Bone marrow (tissue), 2 donors: ENCODE measurements around the gene DCLK2.

Source experiments
- DNase-seq, 2 donors: peaks; one replicate each; lab custom pipeline; 2025; lab: John Stamatoyannopoulos, UW

The DCLK2 gene

DNA sequence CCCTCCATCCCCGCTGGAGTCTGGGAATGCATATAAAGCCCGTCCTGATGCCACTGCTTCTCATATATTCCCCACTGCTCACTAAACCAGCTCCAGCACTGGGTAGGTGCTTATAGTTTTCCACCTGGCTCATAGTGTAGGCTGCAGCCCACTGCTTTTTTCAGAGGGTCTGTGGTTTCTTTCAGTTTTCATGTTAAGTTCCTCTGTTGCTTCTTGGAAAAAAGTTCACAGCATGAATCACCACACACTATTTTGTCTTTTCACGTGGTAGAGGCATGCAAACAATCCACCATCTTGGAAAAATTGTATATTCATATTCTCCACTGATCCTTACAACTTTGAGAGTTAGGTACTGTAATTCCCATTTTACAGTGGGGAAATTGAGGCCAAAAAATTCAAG is 39.4 kb downstream of the DCLK2 start:
- no peak for DNase-seq

DNA sequence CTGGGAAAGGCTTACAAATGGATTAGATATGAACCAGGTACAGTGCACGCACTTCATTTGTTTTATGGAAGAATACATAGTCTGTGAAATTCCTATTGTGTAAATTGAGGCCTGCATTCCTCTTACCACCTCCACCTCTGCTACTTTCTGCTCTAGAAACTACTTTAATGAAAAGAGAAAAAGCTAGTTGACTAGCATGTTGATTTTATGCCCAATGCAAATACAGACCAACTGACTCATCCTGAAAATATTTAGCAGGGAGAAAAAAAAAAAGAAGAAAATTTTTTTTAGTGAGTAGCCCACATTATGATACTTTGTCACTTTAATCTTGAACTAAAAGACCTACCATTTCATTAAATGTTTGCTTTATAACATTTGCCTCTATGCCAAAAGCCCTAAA is 41.2 kb downstream of the DCLK2 start:
- DNase-seq, result no peak

DNA sequence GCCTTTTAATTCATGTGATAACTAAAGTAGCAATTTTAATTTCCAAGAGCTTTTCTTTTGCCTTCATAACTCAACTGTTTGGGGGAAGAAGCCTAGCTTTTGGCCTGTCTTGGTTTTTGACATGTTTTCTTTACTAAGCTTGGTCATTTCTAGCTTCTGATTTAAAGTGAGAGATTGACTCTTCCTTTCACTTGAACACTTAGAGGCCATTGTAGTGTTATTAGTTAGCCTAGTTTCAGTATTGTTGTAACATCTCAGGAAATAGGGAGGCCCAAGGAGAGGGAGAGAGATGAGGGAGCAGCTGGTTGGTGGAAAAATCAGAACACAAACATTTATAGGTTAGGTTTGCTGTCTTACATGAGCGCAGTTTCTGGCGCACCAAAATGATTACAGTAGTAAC is 44.8 kb downstream of the DCLK2 start:
- no peak for DNase-seq

DNA sequence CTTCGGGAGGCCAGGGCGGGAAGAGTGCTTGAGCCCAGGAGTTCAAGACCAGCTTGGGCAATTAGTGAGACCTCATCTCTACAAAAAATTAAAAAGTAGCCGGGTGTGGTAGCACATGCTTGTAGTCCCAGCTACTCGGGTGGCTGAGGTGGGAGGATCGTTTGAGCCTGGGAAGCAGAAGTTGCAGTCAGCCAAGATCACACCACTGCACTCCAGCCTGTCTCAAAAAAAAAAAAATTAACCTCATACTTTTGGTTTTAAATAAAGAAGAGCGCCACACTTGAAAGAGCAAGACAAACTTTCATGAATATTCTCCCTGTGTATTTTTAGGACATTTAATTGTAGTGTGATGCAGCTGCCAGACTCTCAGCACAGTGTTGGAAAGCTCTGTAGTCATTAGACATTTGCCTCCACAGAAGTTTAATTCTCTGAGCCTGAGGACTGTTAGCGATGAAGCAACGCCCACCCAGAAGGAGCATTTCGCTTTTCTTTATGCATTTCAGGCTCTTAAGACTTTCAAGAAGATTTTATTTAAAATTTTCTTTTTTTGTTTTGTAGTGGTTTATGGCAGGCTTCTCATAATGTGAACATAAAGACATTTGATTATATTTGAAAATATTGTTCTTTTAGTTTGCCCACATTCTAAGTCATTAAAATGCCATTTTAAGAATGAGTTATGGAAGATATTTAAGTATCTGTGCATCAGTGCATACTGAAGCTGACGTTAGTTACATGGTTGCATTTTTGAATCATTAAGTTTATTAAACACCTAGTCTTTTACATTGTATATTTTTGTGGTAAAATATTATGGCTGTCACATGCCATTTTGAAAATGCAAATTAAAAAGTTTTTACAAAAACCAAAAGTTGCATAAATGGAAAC is 45.8 kb downstream of the DCLK2 start:
- no peak for DNase-seq

DNA sequence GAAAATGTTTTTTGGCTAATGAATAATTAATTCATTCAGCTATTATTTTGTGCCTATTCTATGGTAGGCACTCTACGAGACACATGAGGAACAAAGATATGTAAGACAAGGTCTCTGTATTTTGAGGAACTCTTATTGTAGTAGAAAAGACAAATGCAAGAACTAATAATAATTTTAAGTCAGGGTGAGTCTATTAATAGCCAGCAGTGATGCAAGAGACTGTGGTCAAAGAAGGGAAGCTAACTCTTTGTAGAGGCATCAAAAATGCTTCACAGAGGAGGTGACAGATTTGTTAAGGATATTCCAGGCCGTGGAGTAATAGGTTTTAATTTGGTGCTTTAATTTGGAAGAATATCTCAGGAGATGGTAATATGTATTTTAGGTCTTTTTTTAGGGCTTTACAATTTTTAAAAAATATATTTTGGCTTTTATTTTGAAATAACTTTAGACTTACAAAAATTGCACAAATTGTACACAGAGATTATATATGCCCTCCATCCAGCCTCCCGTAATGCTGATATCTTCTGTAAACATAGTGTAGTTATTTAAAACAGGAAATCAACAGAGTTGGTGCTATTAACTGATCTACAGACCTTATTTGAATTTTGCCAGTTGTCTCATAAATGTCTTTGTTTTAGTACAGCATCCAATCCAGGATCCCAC is 48.1 kb downstream of the DCLK2 start:
- DNase-seq, result no peak

DNA sequence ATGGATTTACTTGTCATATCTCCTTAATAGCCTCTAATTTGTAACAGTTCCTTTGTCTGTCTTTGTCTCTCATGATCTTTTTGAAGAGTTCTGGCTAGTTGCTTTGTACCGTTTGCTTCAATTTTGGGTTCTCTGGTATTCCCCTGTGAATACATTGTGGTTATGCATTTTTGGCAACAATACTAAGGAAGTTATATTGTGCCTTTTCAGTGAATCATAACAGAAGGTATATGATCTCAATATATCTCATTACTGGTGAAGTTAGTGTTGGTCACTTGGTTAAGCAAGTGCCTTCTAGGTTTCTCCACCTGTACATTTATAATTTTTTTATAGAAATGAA is 48.6 kb downstream of the DCLK2 start:
- no peak for DNase-seq

DNA sequence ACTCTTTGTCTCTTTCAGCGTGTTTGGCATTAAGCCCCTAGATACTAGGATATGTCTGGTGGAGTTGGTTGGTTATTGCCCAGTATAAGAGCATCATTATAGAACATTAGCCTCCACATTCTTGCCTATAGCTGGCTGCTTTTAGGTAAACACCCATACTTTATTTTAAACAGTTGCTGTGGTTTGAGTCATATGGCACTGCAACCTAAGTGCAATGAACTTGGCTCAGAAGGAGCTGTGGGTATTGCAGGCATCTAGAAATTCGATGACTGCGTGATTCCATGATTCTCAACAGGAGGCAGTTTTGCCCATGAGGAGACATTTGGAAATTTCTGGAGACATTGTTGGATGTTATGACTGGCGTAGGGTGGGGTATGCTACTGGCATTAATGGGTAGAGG is 49.5 kb downstream of the DCLK2 start:
- DNase-seq, result no peak

DNA sequence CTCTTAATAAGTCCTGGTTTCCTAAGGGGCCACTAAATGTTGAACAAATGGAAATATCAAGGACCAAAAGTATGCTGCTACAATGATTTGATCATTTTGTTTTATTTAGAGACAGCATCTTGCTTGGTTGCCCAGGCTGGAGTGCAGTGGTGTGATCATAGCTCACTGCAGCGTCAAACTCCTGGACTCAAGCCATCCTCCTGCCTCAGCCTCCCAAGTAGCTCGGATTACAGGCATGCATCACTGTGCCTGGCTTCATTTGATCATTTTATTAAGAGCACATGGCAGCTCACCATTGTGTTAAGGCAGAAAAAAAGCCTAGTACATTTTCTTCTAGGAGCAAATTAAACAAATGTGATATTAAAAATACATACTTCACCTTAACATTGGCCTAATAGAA is 52.7 kb downstream of the DCLK2 start:
- no peak for DNase-seq

DNA sequence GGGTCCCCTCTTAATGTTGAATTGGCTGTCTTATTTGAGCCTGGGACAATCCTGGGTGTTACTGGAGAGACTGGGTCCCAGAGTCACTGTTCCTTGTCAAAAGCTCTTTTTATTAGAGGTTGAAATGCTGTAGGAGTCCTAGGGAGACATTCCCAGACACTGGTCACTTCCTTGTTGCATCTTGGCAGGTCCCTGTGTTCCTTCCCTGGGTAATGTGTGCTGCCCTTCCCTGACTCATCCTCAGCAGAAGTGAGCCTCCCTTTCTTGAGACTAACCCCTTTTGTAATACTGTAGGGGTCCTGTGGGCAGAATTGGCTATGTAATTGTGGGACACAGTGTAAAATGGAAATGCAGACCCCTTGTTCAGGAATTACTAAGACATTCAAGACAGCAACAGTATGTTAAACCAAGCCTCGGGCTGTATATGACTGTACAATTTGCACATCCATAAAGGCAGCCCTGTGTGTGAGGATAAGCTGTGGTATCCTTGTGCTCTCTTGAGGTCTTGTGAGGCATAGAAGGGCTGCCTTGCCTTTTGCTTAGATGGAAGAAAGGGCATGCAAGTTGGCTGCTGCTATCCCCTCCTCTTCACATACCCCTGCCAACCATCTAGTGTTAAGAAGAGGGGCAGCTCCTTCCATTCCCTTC is 53.5 kb downstream of the DCLK2 start:
- no peak for DNase-seq

DNA sequence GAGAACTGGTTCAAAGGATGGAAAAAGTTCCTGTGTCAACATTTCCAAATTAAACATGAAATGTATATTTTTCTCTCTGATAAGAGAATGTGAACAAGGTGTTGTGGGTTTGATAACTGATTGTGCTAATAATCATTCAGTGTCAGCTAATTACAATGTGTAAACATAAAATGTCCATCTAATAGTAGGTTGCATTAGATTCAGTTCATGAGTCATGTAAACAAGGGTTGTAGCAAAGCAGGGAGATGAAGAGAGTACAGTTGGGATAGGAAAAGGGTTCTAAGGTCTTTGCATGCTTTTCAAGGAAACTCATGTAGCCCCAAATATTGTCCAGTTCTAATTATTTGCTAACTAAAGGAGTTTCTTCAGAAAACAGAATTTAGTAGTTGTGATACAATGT is 55.4 kb downstream of the DCLK2 start:
- DNase-seq, result no peak

DNA sequence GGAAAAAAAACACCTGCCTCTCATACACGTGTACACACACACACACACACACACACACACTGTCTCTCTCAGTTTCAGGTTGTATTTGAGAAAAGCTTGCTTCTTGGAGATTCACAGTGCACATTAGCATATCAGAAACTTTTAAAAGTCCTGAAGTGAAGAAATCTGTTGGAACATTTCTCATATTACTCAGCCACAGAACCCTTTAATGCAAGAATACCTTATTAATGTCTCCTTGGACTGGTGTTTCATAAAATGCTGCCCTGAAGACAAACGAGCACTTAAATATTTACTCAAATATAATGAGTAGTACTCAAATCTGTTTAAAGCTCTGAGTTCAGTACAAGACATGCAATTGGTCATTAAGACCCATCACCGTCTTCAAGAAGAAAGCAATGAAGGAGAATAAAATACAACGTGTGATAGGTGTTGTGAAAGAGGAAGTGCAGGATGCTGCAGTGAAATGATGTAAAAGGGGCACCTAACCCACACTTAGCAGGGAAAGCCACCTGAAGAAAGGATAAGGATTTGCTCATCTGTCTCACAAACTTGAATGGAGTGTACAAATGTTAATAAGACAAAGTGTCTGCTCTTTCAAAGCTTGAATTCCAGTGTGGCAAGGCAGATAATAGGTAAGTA is 57.0 kb downstream of the DCLK2 start:
- no peak for DNase-seq

DNA sequence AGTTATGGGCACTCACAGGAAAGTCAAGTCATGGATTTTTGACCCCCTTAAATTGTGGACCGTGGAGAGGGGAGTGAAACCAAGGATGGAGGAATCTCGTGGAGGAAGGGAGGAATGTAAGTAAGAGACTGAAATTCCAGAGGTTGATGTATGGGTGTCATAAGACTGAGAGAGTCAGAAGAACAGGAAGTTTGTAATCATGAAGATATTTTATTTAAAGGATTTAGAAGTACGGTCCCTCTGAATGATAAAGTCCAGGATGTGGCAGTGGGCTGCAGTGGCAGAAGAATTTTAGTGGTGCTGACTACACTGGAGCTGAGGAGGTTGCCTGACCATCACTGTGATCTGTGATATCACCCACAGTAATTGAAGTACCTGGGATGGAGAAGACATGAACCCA is 57.8 kb downstream of the DCLK2 start:
- DNase-seq, result no peak

DNA sequence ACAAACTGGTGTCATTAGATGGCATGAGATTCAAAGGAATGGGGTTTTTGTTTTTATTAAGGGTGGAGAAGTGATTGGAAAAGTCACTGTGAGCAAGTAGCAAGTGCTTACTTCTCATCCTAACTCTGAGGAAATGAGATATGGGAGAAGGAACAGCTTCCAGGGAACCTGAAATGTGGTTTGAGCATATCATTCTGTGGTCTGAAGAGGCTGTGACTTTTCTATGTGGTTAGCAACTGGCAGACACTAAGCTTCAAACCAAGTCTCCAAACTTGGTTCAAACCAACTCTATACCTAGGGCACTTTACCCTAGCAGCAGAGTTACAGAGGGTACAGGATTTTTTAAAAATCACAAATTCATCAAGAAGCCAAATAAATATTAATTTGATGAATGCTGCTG is 58.2 kb downstream of the DCLK2 start:
- DNase-seq, result no peak

DNA sequence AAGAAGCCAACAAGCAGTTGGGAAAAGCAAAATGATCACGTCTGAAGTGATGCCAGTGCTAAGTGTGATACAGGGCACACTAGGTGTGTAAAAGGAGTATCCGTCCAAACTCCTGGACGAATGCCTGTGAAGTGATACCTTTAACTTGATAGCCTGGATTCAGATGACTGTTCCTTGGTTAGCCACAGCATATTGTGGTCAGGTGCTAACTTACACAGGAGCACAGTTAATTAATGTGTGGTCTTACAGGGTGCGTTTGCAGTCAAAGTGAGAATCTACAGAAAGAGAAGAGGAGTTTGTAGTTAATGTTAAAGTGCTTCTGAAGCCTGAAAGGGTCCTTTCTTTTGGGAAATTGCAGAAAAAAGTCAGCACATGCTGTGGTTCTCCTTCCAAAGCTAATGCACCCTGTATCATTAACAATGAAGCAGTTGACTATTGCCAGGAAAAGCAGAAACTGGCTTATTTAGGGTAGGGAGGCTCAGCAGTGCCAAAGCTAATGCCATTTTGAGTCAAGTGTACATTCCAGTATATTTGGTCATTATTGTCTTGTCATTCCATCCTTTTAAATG is 61.1 kb downstream of the DCLK2 start:
- DNase-seq, result no peak

DNA sequence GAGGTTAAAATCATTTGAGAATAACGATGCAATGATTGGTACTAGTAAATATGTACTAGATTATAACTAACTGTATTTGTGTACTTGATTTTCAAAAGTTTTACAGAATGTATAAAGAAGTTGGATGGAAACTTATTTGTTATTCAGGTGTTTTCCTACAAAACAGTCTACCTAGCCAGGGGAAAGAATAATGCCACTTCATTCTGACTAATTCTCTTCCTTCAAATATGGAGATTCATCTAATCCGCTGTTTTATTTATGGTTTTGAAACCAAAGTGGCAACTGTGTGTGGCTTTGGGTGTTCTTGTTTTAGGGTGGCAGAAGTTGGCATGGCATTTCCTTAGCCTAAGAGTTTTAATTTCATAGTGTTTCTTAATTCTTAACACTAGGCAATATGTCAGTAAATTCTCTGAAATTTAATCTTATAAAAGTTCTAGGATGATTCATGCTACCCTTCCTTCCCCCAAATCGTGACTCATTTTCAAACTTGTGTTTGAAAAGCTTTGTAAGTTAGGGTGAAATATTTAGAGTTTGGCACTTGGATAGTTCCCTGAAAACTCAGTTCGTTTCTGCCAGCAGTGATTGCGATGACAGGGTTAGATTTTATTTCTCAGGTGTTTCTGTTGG is 62.6 kb downstream of the DCLK2 start:
- no peak for DNase-seq

DNA sequence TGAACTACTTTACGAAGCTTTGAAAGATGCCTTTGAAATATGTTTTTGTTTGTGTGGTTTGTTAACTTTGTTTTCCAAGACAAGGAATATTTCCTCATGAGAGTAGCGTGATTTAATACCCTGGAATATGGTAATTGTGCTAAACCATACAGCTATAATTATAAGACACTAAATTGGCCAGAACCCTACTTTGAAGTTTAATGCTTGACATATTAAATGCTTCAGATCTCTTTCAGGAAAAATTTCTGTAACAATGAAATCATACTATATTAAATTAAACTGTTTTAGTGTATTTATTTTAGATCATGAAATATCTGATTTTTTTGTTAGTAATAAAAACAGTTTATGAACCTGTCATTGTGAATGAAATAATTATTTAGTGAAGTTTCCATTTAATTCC is 63.5 kb downstream of the DCLK2 start:
- DNase-seq, result no peak

DNA sequence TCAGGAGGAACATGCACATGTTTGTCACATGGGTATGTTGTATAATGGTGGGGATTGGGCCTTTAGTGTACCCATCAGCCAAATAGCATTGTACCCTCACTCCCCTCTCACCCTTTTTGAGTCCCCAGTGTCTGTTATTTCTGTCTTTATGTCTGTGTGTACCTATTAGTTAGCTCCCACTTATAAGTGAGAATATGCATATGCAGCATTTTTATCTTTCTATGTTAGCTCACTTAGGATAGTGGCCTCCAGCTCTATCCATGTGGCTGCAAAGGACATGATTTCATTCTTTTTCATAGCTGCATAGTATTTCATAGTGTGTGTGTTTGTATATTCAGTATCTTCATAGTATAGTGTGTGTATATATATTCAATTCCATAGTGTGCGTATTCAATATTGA is 64.6 kb downstream of the DCLK2 start:
- DNase-seq, result no peak

DNA sequence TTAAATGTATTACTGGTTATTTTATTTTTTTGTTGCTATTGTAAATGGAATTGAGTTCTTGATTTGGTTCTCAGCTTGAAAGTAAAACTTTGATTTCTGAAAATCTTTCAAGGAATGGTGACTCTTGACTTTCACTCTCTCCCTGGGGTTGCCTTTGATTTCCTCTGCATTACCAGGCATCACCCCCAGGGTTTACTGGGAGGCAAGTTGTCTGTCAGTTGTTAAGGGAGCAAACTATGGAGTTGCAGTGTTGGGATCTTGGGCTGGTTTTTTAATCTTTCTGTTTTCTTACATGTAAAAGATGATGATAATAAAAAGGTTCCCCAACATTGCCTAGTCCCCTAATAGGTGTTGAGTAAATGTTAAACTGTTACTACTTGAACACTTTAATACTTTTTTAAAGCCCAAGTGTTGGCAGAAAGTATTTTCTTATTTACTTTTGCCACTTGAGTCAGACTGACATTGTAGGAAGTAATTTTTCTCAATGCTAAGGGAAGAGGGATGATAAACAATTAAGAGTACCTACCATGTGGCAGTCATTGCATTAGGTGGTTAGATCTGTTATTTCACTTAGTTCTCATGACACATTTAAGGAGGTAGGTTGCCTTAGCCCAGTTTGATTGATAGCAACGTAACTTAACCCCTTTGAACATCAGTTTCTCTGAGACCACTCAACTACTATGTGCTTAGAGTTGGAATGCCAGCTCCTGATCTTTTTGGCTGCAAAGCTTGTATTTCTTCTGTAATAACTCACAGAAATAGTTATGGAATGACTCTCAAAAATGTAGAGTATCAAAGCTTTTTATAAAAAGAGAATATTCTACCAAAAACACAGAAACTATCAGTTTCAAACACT is 67.1 kb downstream of the DCLK2 start:
- no peak for DNase-seq

DNA sequence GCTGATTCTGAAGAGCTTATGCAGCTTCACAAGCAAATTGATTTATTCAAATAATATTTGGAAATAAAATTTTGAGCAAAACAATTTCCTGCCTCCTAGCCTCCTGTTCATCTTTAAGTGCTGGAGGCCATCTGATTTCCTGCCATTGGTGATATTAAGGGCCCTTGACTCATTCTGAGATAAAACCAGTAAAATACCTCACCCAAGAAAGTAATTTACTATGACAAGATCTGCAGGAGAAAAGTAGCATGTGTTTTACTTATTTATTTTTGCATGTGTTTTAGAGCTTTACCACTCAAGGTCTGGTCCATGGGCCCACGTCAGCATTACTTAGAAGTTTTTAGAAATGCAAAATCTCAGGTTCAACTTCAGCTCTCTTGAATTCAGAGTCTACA is 67.7 kb downstream of the DCLK2 start:
- DNase-seq, result no peak

DNA sequence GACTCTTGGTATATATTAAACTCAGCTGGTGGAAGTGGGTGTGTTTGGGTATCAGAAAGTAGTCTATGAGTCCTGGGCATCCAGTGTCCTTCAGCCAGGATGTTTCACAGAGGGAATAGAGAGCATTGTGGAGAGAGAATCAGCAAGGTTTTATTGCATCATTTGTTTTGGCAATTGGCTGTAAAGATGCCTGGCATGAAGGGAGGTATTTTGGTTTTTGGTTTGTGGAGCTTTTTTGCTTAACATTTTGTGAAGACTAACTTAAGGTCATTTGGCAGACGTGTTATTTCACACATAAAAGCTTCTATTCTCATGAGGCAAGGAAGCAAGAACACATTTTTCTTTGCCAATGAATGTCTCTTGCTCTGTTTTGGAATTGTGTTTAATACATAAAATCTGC is 71.1 kb downstream of the DCLK2 start:
- DNase-seq, result no peak

DNA sequence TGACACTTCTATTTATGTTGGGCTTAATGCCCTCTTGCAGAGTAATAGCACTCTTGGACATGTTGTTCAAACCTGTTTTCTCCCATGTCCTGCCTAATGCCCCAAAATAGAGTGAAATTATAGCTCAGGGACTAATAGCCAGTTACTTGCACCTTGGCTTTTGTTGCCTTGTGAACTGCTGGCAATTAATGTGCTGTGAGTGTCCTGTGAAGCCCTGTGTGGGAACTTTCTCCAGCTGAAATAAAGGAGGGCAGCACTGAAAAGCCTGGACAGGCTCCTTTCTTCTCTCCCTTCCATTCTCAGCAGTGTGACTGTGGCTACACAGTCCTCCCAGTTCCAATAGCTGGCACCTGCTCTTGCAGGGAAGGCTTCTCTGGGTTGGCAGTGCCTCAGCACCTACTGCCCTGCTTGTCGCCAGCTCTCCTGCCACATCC is 72.4 kb downstream of the DCLK2 start:
- DNase-seq, result no peak
